CD4-positive, alpha-beta memory T cell (primary cell): ENCODE measurements around the gene PGS1. TPM values are rescaled to one million over a fixed set of nuclear protein-coding genes. Genes with fewer than 3 reads are reported as not detected.

ENCODE experiments used
- CTCF ChIA-PET: fragments of 350-600 bp; sonication (Branson Sonifier 250); formaldehyde crosslinking; loops from one replicate; lab custom pipeline; 2021; ENCODE audit warnings: inconsistent platforms; ENCODE audit not compliant: partially characterized antibody; lab: Charles Lee
- POLR2A ChIA-PET: fragments of 350-600 bp; sonication (Branson Sonifier 250); formaldehyde crosslinking; loops from one replicate; lab custom pipeline; 2021; ENCODE audit not compliant: partially characterized antibody; lab: Charles Lee
- DNase-seq, 5 donors: peaks; one replicate each; pipeline versions ENCODE4 v3.0.0 to v3.0.0-alpha.2; 2020 to 2022; ENCODE audit warnings: mixed read lengths in 1 of 5
- H3K27ac ChIP-seq: one replicate; pipeline ENCODE4 v1.7.0; 2013; ENCODE audit warnings: low read depth, low read length
- H3K27me3 ChIP-seq: 2 replicates; pipeline ENCODE4 v1.7.0; 2013; ENCODE audit warnings: mild to moderate bottlenecking, low read length, moderate library complexity; ENCODE audit not compliant: insufficient read depth
- H3K36me3 ChIP-seq: 2 replicates; pipeline ENCODE4 v1.7.0; 2013; ENCODE audit warnings: mild to moderate bottlenecking, low read length, moderate library complexity; ENCODE audit not compliant: insufficient read depth
- H3K4me1 ChIP-seq: 2 replicates; pipeline ENCODE4 v1.7.0; 2013; ENCODE audit warnings: mild to moderate bottlenecking, low read length, moderate library complexity; ENCODE audit not compliant: insufficient read depth
- H3K4me3 ChIP-seq, 2 donors: one replicate each; pipeline ENCODE4 v1.7.0; 2013; ENCODE audit warnings: low read length in 2 of 2, mild to moderate bottlenecking in 1 of 2
- H3K9me3 ChIP-seq, 2 donors: one replicate each; pipeline ENCODE4 v1.7.0; 2013; ENCODE audit warnings: low read length in 2 of 2, control low read depth in 1 of 2; ENCODE audit not compliant: control insufficient read depth in 1 of 2
- H3K27ac Mint-ChIP-seq, 7 donors: one replicate each; pipeline ENCODE4 v1.8.0; 2020 to 2021; ENCODE audit warnings: mixed read lengths in 7 of 7, mild to moderate bottlenecking in 6 of 7, inconsistent platforms in 3 of 7, moderate library complexity in 3 of 7
- H3K27me3 Mint-ChIP-seq, 2 donors: one replicate each; pipeline ENCODE4 v1.8.0; 2020 to 2021; ENCODE audit warnings: mixed read lengths in 2 of 2
- H3K36me3 Mint-ChIP-seq, 2 donors: one replicate each; pipeline ENCODE4 v1.8.0; 2020 to 2021; ENCODE audit warnings: mixed read lengths in 2 of 2, inconsistent platforms in 1 of 2, mild to moderate bottlenecking in 1 of 2
- H3K4me1 Mint-ChIP-seq, 4 donors: one replicate each; pipeline ENCODE4 v1.8.0; 2020 to 2021; ENCODE audit warnings: mixed read lengths in 4 of 4, mild to moderate bottlenecking in 1 of 4
- H3K4me3 Mint-ChIP-seq, 8 donors: one replicate each; pipeline ENCODE4 v1.8.0; 2020 to 2021; ENCODE audit warnings: mixed read lengths in 8 of 8, mild to moderate bottlenecking in 7 of 8, moderate library complexity in 6 of 8, inconsistent platforms in 3 of 8
- H3K9me3 Mint-ChIP-seq, 8 donors: one replicate each; pipeline ENCODE4 v1.8.0; 2020 to 2021; ENCODE audit warnings: mixed read lengths in 8 of 8, mild to moderate bottlenecking in 5 of 8, inconsistent platforms in 3 of 8, moderate library complexity in 1 of 8
- intact Hi-C: fragments of 100-400 bp; cut with micrococcal nuclease; formaldehyde crosslinking; loops from one replicate; pipeline ENCODE4 v1.15.1; 2023
- polyA plus RNA-seq, 2 donors: library from polyadenylated mRNA; unstranded; fragments of 300-500 nt; fragmentation: Illumina TruSeq; gene quantifications; one replicate each; pipeline ENCODE4 v1.2.3, GENCODE V29; 2021
- total RNA-seq, 2 experiments: library from RNA; stranded (reverse); gene quantifications; one replicate each; pipeline ENCODE4 v1.2.3, GENCODE V29; 2021

The PGS1 gene
- total and polyA plus RNA-seq, 4 experiments from 2014 or later, result 33.9 to 84.8 (median 60.5) TPM

GRCh38 chr17:78433780-78434335 is 55.4 kb downstream of the PGS1 start:
- H3K9me3 Mint-ChIP-seq, result no peaks in the 10 kb centered on the region
- H3K4me3 Mint-ChIP-seq, result no peak overlapping the region
- no peaks in the 10 kb centered on the region for H3K4me1 ChIP-seq
- H3K27ac ChIP-seq, result no peak overlapping the region
- intact Hi-C loops, result no loop called here
- no peaks in the 10 kb centered on the region for H3K36me3 ChIP-seq
- POLR2A ChIA-PET, result no interaction called here
- H3K4me1 Mint-ChIP-seq, result peaks cover 0 to 2% (median under 1%) of the 10 kb centered on the region in 4 donors
- DNase-seq, result no peak
- no peaks in the 10 kb centered on the region for H3K27me3 Mint-ChIP-seq
- no peaks in the 10 kb centered on the region for H3K9me3 ChIP-seq
- no peaks in the 10 kb centered on the region for H3K27me3 ChIP-seq
- no peak overlapping the region for H3K27ac Mint-ChIP-seq
- CTCF ChIA-PET, result interaction anchor here (2.3 kb wide), 1 partner anchor 12 kb away, joined by 6 read pairs; no protein-coding TSS in a partner anchor
- H3K4me3 ChIP-seq, result no peak overlapping the region
- peaks cover 10 to 12% of the 10 kb centered on the region in 2 donors for H3K36me3 Mint-ChIP-seq

- H3K27me3 Mint-ChIP-seq, result no peaks in the 10 kb centered on the region
- Histone ChIP-seq H3K4me3 (no peak overlapping the region), H3K27ac (no peak overlapping the region), H3K9me3 (no peaks in the 10 kb centered on the region), H3K4me1 (no peaks in the 10 kb centered on the region), H3K27me3 (no peaks in the 10 kb centered on the region), H3K36me3 (no peaks in the 10 kb centered on the region)
- H3K4me3 Mint-ChIP-seq, result no peak overlapping the region
- H3K27ac Mint-ChIP-seq, result no peak overlapping the region
- ChIA-PET POLR2A (no interaction called here), CTCF (no interaction called here)
- no peak for DNase-seq
- H3K9me3 Mint-ChIP-seq, result no peaks in the 10 kb centered on the region
- peaks cover 0 to 5% (median 3%) of the 10 kb centered on the region in 4 donors for H3K4me1 Mint-ChIP-seq
- peaks cover 4 to 6% of the 10 kb centered on the region in 2 donors for H3K36me3 Mint-ChIP-seq
- intact Hi-C loops, result no loop called here
Observed at GRCh38 chr17:78434455-78435329, 56.2 kb downstream of the PGS1 start.

- intact Hi-C loops, result no loop called here
- Histone ChIP-seq H3K9me3 (no peaks in the 10 kb centered on the region), H3K27me3 (no peaks in the 10 kb centered on the region), H3K27ac (no peak overlapping the region), H3K4me1 (no peaks in the 10 kb centered on the region), H3K4me3 (no peak overlapping the region), H3K36me3 (no peaks in the 10 kb centered on the region)
- ChIA-PET CTCF (no interaction called here), POLR2A (no interaction called here)
- Mint-ChIP-seq H3K4me3 (no peak overlapping the region), H3K27ac (peak overlapping the region in 2 of 7 donors; percentile 8 to 60), H3K4me1 (peaks cover 0 to 5% (median 3%) of the 10 kb centered on the region in 4 donors), H3K9me3 (no peaks in the 10 kb centered on the region), H3K36me3 (no peaks in the 10 kb centered on the region), H3K27me3 (no peaks in the 10 kb centered on the region)
- DNase-seq, result no peak
Observed at GRCh38 chr17:78435330-78436005, 57.0 kb downstream of the PGS1 start.

DNA sequence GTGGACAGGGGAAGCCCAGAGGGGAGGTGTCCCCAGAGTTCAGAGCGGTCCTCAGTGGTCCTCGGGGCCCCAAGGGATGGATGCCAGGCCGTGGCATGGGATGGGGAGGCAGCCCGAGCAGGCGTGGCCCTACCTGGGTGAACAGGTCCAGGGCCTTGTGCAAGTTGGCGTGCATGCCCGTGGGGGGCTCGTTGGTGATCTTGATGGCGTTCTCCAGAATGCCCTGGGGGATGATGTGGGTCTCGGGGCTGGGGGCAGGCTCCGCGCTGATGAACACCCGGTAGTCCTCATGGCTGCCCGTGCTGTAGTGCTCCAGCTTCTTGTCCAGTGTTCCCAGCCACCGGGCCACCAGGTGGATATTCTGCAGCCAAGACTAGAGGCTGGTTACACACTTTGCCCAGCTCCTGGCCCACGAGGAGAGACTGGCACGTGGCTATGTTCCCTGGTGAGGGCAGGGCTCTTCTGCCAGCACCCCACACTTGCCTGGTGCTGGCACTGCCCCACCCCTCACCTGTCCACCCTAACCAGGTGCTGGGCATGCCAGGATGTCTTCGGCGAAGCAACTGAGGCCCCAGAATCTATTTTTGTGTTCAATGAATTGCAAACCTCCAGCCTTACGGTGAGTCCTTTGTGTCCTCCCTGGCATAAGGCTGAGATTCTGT is 59.2 kb downstream of the PGS1 start:
- POLR2A ChIA-PET, result no interaction called here
- intact Hi-C loops, result no loop called here
- no peak for DNase-seq
- Histone ChIP-seq H3K36me3 (no peaks in the 10 kb centered on the region), H3K4me3 (no peak overlapping the region), H3K27ac (no peak overlapping the region), H3K9me3 (no peaks in the 10 kb centered on the region), H3K27me3 (no peaks in the 10 kb centered on the region), H3K4me1 (no peaks in the 10 kb centered on the region)
- Mint-ChIP-seq H3K9me3 (no peaks in the 10 kb centered on the region), H3K36me3 (no peaks in the 10 kb centered on the region), H3K27ac (peak overlapping the region in 5 of 7 donors; percentile 42 to 87 (median 78)), H3K4me1 (peaks cover 0 to 5% (median 3%) of the 10 kb centered on the region in 4 donors), H3K4me3 (peak overlapping the region in 3 of 8 donors; percentile 8 to 31 (median 15)), H3K27me3 (no peaks in the 10 kb centered on the region)
- CTCF ChIA-PET, result no interaction called here

DNA sequence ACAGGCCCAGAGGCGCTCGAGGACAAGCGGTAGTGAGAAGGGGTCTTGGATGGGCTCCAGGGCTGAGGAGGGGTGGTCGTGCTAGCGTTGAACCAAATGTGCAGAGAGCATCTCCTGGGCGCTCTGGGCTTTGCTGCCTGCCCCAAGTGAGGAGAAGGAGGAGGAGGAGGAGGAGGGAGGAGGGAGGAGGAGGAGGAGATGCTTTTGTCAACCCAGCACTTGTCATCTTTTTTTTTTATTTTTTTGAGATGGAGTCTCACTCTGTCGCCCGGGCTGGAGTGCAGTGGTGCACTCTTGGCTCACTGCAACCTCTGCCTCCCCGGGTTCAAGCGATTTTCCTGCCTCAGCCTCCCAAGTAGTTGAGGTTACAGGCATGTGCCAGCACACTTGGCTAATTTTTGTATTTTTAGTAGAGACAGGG is 59.8 kb downstream of the PGS1 start:
- H3K4me3 Mint-ChIP-seq, result peak overlapping the region in 1 of 8 donors; percentile 15
- intact Hi-C loops, result no loop called here
- ChIA-PET CTCF (no interaction called here), POLR2A (no interaction called here)
- Histone ChIP-seq H3K27me3 (no peaks in the 10 kb centered on the region), H3K9me3 (no peaks in the 10 kb centered on the region), H3K27ac (no peak overlapping the region), H3K36me3 (no peaks in the 10 kb centered on the region), H3K4me1 (no peaks in the 10 kb centered on the region), H3K4me3 (no peak overlapping the region)
- DNase-seq, result peak in 4 of 5 donors; percentile 17 to 64 (median 52)
- no peaks in the 10 kb centered on the region for H3K9me3 Mint-ChIP-seq
- peaks cover 0 to 5% (median 3%) of the 10 kb centered on the region in 4 donors for H3K4me1 Mint-ChIP-seq
- H3K27ac Mint-ChIP-seq, result peak overlapping the region in 5 of 7 donors; percentile 53 to 87 (median 81)
- no peaks in the 10 kb centered on the region for H3K27me3 Mint-ChIP-seq
- no peaks in the 10 kb centered on the region for H3K36me3 Mint-ChIP-seq

DNA sequence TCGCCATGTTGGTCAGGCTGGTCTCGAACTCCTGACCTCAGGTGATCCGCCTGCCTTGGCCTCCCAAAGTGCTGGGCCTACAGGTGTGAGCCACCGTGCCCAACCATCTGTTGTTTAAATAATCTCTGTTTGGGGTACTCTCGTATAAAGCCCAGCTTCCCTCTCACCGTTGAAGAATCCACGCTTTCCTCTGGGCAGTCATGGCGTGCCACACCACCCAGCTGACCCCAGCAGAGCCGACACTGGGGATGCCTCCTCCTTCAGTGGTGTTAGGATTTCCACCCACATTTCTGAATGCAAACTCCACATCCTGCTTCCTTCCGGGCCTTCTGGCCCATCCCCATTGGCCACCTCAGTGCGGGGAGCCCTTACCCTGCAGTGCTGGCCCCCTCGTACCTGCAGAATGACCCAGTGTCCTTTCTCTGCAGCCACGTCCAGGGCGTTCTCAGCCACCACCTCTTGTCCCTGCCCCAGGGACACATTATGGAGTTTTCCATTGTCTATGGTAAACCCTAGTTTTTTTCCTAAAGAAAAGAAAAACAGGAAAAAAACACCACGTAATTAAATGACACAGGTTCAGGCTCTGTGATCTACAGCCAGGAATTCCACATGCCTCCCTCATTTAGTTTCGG is 60.4 kb downstream of the PGS1 start:
- ChIA-PET POLR2A (no interaction called here), CTCF (no interaction called here)
- Histone ChIP-seq H3K36me3 (no peaks in the 10 kb centered on the region), H3K4me1 (no peaks in the 10 kb centered on the region), H3K9me3 (no peaks in the 10 kb centered on the region), H3K27ac (no peak overlapping the region), H3K27me3 (no peaks in the 10 kb centered on the region), H3K4me3 (no peak overlapping the region)
- Mint-ChIP-seq H3K4me1 (peaks cover 0 to 5% (median 3%) of the 10 kb centered on the region in 4 donors), H3K9me3 (no peaks in the 10 kb centered on the region), H3K4me3 (peak overlapping the region in 2 of 8 donors; percentile 35 to 77), H3K27me3 (no peaks in the 10 kb centered on the region), H3K36me3 (no peaks in the 10 kb centered on the region), H3K27ac (peak overlapping the region in 5 of 7 donors; percentile 61 to 87 (median 79))
- DNase-seq, result no peak
- intact Hi-C loops, result no loop called here
